ENCODE results near the gene DAG1.
A peak's percentile ranks its signal among the peaks of the same experiment; 100 is the strongest.

The DAG1 gene

DNA sequence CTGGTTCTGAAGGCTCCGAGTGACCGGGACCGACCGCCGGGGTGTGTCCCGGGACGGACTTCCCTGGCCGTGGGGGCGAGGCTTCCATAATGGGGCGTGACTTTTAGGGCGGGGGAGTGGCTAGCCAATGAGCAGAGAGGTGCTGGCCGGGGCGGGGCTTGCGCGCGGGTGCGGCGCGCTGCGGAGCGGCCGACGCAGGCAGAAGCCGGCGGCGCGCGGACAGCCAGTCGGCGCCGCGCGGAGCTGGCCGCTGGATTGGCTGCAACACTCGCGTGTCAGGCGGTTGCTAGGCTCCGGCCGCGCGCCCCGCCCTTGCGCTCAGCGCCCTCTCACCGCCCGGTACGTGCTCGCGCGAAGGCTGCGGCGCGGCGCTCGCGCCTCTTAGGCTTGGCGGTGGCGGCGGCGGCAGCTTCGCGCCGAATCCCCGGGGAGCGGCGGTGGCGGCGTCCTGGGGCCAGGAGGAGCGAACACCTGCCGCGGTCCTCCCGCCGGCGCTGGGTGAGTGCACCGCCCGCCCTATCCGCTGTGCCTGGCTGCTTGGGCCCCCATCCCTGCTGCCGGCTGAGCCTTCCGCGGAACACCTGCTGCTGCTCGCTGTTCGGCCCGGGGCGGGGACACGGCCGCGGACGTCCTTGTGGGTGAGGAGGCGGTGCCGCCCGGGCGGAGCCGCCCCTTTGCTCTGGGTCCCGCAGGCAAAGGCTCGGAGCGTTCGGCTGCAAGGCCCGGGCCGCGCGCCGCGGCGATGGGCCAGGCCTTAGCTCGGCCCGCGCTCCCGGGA lies at the start of gene DAG1:
TSS of gene DAG1 (plus strand) at position 332 of the 778 bp plus-strand sequence. CDS start 40,268 bp downstream, outside the sequence.
- peak; percentile 81 to 95 (median 88) for DNase-seq

DNA sequence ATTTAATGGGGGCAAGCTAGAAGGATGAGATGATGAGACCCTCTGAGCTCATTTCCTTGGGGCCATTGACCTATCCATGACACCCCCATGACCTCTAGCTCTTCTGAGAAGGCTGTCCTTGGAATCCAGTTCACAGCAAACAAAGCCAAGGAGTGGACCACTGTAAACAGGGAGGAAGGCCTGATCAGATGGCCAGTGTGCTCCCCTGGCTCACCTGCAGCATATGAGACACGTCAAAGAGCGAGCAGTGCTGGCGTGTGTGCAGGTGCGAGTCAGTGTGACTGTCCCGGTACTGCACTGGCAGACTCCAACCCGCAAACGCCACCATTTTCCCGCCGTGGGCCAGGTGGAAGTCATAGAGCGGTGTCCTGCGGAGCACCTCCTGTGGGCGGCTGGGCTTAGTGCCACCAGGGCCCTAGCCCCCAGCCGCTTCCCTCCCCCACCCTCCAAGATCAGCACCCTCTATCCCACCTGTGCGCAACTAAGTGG lies 48.1 kb upstream of the DAG1 start:
- DNase-seq, result no peak

DNA sequence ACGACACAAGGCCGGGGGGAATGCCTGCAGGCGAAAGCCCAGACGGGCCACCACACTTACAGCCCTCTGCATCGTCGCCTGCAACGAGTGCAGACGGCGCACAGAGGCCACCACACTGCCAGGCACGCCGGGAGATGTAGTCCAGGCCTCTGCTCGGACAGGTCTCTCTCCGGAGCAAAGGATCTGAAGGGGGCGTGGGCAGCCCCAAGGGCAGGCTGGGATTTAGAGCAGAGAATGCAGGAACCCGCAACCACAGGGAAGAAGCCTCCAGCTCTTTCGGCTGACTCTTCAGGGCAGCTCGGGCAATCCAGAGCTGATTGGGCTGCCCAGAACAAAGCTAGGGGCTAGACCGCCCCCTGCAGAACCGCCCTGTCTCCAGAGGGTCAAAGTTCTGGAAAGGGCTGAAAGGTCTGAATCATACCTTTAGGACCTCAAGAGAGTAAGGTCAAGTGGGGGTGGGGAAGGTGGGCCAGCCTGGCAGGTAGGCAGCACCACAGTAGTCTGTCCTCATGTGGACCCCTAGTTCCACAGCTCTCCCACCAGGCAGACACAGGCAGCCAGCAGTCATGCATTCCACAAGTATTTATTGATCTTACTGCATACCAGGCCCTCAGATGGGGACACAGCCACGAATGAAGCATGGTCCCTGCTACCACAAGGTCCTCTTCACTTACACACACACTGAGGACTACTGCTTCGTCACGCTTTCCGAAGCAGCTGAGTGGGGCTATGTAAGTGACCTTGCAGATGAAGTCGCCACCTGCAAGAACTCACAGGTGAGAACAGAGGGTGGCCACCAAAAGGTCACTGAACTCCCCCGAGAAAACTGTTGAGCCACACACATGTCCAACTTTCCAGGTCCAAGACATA lies 47.5 kb upstream of the DAG1 start, which contains the start of gene AMT:
TSS of gene AMT (minus strand) at position 95 of the 870 bp plus-strand sequence. CDS start at position 72, 23 bp downstream.
- DNase-seq, result no peak

DNA sequence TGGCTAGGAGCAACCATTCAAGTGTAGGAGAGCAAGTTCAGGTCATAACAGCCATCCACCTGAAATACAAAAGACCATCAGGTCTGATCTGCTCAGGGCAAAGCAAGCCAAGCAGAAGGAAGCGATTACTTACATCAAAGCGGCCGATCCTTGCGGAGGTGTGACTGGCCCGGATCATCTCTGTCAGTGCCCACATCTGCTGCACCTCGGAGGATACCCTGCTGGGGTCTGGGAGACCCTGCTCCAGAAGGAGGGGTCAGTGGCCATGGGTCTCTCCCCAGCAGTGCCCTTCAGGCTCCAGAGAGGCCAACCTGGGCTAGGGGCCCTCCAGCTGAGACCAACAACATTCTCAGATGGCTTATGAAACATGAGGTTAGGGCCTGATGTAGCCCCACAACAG lies 45.3 kb upstream of the DAG1 start:
- DNase-seq, result no peak

DNA sequence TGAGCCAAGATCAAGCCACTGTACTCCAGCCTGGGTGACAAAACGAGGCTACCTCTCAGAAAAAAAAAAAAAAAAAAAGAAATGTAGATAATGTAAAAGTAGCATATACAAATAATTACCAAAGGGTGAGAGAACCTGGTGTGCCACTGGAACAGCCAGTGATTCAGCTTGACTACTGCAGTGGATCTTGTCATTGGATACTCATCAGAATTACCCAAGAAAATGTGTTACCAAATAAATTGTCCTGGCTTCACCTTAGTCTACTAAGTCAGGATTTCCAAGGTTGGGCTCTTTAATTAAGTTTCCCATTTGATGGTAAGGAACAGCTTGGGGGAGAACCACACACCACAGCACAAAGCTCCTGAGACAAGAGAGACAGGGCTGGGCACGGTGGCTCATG lies 42.5 kb upstream of the DAG1 start:
- no peak for DNase-seq

DNA sequence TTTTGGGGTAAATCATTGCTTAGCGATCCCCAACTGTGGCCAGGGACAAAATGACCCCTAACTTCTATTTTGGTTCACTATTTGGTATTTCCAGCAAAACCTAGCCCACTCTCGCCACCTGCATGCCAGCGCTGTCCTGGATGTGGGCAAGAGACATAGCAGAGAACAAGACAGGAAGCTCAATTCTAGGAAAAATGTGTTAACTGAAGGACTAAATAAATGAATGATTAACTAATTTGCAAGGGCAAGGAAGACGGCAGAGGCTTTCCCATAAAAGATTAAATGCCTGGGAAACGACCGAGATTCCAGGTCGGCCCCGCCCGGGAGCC lies 41.4 kb upstream of the DAG1 start:
- no peak for DNase-seq

DNA sequence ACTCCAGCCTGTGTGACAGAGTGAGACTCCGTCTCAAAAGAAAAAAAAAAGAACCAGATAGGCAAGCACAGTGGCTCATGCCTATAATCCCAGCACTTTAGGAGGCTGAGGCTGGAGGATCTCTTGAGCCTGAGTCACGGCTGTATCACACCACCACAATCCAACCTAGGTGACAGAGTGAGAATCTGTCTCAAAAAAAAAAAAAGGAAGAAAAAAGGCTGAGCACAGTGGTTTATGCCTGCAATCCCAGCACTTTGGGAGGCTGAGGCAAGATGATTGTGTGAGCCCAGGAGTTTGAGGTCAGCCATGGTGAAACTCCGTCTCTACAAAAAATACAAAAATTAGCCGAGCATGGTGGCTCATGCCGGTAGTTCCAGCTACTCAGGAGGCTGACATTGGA lies 35.3 kb upstream of the DAG1 start:
- DNase-seq, result no peak

DNA sequence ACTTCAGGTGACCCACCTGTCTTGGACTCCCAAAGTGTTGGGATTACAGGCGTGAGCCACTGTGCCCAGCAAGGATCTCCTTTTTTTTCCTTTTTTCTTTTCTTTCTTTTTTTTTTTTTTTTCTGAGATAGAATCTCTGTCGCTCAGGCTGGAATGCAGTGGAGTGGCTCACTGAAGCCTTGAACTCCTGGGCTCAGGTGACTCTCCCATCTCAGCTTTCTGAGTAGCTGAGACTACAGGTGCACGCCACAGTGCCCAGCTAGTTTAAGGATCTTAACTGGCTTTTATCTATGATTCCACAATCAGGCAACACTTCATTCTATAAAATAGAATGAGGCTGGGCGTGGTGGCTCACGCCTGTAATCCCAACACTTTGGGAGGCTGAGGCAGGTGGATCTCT lies 24.7 kb upstream of the DAG1 start:
- DNase-seq, result no peak

DNA sequence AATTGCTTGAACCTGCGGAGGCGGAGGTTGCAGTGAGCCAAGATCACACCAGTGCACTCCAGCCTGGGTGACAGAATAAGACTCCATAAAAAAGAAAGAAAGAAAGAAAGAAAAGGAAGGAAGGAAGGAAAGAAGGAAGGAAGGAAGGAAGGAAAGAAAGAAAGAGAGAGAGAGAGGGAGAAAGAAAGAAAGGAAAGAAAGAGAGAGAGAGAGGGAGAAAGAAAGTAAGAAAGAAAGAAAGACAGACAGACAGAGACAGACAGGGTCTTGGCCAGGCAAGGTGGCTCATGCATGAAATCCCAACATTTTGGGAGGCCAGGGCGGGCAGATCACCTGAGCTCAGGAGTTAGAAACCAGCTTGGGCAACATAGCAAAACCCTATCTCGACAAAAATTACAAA lies 16.4 kb upstream of the DAG1 start:
- DNase-seq, result no peak

DNA sequence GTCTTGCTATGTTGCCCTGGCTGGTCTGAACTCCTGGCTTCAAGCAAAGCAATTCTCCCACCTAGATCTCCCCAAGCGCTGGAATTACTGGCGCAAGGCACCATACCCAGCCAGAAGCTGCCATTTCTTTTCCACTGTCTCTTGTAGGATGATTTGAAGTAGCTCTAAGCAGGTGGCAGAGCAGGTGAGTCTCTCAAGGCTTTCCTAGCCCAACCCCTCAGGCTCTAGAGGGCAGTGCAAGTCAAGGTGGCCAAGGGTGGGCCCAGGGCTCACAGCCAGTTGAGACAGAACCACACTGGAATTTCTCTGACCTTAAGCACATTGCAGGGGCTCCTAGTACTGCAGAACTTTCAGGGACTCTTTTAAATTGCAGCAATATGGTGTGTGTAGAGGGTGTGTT lies 15.6 kb upstream of the DAG1 start:
- no peak for DNase-seq

DNA sequence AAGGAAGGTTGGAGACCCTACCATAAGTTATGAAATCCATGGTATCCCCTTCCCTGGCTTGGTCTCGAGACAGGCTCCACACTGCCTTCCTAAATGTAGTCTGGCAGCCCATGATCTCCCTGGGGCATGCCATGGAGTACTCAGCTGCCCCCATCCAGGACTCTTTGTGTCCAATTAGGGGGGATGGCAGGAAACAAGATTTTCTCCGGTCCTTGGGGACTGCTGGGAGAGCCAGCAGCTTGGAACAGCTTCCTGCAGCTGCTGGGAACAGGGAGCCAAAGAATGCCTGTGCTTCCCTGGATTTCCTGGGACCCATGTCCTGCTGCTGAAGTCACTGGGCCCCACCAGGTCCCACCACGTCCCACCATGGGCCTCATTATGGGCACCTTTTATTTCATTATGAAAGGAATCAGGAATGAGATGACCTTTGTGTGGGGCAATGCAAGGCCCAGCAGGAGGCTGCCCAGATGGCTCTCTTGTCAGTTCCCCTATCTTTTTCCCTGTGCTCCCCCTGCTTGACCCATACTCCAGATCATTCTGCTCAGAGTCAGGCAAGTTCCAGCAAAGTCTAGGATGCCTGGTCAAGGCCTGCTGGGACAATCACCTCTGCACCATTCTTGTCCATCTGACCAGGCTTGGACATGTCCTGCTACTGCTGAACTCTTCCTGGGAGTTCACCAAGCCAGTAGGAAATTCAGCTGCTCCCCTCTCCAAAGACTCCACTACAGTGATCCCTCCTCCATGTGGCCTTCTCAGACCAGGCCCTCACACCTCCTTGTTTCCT lies 15.0 kb upstream of the DAG1 start:
- no peak for DNase-seq

DNA sequence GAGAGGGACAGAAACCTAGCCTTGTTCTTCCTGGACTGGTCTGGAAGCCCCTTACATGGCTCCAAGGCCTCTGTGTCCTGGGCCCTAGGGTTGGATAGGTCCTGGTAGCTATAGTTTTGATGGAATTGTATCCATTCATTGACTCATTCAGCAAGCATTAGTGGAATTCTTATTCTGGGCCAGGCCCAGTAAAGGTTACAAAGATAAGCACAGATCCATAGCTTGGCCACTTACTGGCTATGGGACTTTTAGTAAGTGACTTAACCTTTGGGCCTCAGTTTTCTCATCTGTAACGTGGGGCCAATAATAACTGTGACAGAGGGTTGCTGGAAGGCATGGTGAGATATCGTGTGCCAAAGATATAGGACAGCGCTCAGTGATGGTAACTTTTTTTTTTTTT lies 13.6 kb upstream of the DAG1 start:
- no peak for DNase-seq

DNA sequence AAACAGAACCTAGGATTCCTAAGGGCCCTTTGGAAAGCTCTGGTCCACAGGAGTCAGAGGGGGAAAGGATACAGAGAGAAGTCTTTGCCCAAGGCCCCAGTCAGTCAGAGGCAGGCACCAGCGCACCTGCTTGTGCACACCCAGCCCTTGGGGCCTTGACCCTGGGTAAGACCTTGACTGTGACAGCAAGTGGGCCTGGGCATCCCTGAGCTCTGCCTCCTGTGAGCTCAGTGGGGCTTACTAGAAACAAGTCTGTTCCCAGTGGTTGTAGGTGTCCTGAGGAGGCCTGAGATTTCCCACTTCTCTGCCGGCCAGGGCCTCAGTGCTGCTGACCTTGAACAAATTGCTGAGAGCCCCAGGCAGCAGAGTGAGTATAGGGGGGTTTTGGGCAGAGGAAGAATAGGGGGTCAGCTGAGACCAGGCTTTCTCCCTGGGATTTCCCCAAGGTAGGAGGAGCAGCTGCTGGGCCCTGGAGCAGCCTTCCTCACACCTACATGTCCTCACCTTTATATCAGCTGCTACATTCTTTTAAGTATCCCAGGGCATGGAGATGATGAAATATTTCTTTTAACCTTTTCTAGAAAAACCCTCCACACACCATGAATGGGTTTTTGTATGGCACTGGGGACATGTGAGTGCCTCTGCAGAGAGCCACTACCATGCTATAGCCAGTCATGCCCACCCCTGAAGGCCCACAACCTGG lies 9.7 kb upstream of the DAG1 start:
- DNase-seq, result no peak

DNA sequence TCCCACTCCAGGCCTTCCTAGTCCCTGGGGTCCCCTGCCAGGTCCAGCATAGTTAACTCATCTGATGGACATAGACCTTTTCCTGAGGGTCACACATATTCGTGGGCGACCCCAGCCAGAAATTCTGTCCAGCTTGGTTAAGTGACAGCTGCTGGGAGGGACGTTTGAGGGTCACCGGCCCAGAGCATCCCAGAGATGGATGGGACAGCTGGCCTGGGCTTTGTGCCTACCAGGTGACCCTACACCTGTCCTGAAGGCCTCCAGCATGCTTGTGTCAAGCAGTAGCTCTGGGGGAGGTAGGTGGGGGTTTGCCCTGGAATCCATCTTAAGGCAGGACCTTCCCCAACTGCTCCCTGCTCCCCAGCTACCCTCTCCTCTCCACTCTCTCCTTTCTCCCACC lies 9.1 kb upstream of the DAG1 start:
- no peak for DNase-seq

DNA sequence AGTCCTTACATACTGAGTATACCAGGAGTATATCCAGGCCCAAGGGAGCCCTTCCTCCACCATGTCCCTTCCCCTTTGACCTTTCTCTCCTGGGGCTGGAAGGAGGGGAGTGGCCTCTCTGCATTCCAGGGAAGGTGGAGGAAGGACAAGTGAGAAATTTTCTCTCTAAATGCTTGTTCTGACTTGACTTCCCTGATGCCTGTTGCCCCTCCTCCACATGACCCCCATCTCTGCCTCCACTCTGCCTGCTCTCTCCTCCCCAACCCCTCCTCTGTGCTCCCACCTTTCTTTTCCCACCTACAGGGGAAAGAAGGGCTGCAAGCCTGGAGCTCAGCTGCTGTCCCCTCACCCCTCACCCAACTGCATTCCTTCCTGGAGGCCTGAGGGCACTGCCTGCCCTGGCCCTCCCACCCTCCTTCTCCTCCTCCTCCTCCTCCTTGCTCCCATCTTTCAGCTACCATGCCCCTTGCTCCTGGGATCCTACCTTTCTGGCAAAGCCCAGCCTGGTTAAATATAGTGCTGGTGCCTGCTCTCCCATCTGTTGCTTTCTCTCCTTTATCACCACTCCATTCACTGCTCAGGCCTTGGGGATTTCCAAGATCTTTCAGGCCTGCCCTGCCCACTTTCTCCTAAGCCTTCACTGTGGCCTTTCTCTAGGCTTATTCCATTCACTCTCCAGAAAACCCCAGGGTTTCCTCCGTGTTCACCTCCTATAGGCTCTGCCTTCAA lies 8.5 kb upstream of the DAG1 start:
- no peak for DNase-seq

DNA sequence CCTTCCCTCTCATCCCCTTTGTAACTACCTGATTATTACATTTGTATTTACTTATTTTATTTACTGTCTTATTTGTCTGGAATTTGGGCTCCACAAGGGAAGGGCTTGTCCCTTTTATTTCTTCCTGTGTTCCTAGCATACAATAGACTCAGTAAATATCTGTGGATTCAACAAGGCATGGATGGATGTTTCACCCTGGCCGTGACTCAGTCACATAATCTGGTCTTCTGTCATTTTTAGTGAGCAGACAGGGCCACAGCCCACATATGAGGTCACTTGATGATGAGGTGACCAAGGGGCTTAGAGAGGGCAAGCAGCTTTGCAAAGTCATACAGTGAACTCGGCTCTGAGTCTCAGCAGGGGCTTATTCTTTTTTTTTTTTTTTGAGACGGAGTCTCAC lies 7.8 kb upstream of the DAG1 start:
- DNase-seq, result no peak

DNA sequence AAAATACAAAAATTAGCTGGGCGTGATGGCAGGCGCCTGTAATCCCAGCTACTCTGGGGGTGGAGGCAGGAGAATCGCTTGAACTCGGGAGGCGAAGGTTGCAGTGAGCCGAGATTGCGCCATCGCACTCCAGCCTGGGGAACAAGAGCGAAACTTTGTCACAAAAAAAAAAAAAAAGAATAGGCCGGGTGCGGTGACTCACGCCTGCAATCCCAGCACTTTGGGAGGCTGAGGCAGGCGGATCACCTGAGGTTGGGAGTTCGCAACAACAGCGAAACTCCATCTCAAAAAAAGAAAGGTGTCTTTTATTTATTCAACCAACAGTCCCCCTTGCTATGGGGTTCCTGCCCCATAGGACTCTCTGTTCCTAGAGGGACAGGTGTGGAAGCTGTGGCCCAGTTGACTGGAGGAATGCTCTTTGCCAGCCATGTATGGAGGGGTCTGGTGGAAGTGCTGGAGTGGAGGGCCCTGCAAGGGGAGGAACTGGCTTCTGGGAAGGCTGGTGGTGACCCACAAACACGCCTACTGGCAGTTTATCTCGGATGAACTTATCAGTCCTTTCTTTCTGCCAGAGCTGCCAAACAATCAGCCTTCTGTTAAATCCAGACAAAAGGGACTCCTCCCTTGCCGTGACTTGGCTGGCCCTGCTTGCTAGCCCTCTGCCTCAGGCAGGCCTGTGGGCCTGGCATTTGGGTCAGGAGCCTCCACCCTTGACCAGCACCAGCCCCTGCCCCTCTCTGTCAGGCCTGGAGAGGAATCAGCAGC lies 4.6 kb upstream of the DAG1 start:
- no peak for DNase-seq

DNA sequence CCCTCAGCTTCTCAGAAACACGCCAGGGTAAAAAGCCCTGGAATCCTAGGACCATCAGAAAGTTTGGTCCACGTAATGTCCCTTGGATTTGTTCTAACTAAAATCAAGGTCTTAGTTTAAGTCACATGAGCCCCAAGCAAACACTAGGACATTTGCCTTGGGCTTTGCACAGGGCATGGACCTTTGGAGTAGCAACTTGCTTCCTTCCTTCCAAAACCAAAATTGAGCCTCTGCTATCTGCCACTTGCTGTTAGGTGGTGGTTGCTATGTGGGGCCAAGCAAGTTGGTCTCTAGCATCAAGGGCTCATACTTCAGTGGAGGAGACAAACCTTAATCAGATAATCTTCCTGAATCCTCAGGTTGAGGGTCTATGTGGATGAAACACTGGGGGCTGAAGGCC lies 4.0 kb upstream of the DAG1 start:
- DNase-seq, result no peak

DNA sequence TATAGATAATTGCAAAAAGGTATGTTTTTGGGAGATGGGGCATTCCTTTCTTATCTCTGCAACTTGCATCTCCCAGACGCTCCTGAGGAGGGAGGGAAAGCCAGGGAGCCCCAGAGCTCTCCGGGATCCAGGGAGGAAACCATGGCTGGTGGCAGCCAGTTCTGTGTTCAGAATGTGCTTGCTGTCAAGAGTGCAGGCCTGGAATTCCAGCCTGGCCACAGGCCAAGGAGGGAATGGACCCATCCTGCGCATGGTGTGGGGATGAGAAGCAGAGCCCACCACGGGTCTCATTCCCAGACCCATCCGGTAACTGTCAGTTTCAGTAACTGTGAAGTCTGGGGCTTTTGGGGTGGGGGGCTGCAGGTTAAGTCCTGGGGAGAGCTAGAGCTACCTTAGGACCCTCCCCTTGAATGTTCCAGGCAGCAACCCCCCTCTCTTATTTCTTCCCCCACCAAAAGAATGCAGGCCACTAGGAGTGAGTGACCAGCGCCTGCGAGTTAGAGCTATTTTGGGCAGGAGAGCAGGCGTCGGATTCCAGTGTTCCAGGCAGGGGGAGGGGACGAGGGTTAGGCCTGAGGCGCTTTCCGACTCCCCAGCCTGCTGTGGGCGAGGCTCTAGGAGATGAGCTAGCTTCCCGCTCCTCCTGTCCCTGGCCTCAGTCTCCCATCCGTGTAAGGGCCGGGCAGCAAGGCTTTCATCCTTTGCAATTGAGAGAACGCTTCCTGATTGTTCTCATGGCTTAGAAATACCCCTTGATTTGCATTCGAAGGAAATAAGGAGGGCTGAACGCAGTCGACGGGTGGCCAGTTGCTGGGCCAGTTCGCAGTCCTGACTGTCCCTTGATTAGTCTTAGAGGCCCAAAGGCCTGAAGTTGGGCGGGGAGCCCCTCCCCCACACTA lies 781 bp upstream of the DAG1 start:
- no peak for DNase-seq
